GM12878 (cell line): Measurements from ENCODE around the gene LIG3. TPM values are rescaled to one million over a fixed set of nuclear protein-coding genes. Genes with fewer than 3 reads are reported as not detected.
A peak's percentile ranks its signal among the peaks of the same experiment; 100 is the strongest.

Experiments
- BCL3 ChIP-seq: IDR thresholded peaks from 2 replicates; pipeline ENCODE4 v1.6.1; 2011; ENCODE audit warnings: borderline replicate concordance, low read depth, mild to moderate bottlenecking, moderate library complexity, low read length; ENCODE audit not compliant: insufficient read depth, poor library complexity, severe bottlenecking
- CHD1 ChIP-seq: IDR thresholded peaks from 2 replicates; pipeline ENCODE4 v1.6.1; 2012; ENCODE audit warnings: low read depth, low read length, improper control_type of control experiment
- CREM ChIP-seq: IDR thresholded peaks from 2 replicates; pipeline ENCODE4 v1.6.1; 2014; ENCODE audit warnings: antibody characterized with exemption, low read depth
- FOS ChIP-seq: IDR thresholded peaks from 3 replicates; pipeline ENCODE4 v1.6.1; 2011; ENCODE audit warnings: borderline replicate concordance; ENCODE audit not compliant: insufficient read length; ENCODE audit errors: extremely low read depth
- FOXK2 ChIP-seq: fragments of 450-650 bp; IDR thresholded peaks from 2 replicates; pipeline ENCODE4 v1.6.1; 2017; ENCODE audit warnings: mild to moderate bottlenecking, moderate library complexity
- GABPA ChIP-seq: IDR thresholded peaks from 2 replicates; pipeline ENCODE4 v1.6.1; 2014; ENCODE audit warnings: antibody characterized with exemption, low read depth, mild to moderate bottlenecking, inconsistent platforms
- HDAC2 ChIP-seq: fragments of 200-600 bp; sonication (generic); IDR thresholded peaks from 2 replicates; pipeline ENCODE4 v1.6.1; 2017
- HDGF ChIP-seq: fragments of 450-650 bp; IDR thresholded peaks from 2 replicates; pipeline ENCODE4 v1.6.1; 2016; ENCODE audit warnings: antibody characterized with exemption
- NFXL1 ChIP-seq: fragments of 450-650 bp; IDR thresholded peaks from 2 replicates; pipeline ENCODE4 v1.6.1; 2017; ENCODE audit warnings: antibody characterized with exemption, mild to moderate bottlenecking, borderline replicate concordance
- NKRF ChIP-seq: fragments of 450-650 bp; conservative IDR thresholded peaks from 2 replicates; pipeline ENCODE4 v1.6.1; 2017; ENCODE audit warnings: mild to moderate bottlenecking, moderate library complexity
- NR2F1 ChIP-seq: fragments of 450-650 bp; conservative IDR thresholded peaks from 2 replicates; pipeline ENCODE4 v1.6.1; 2017; ENCODE audit warnings: mild to moderate bottlenecking
- NRF1 ChIP-seq: conservative IDR thresholded peaks from 2 replicates; pipeline ENCODE4 v1.6.1; 2011; ENCODE audit warnings: mild to moderate bottlenecking, low read depth, low read length, improper control_type of control experiment
- POLR2AphosphoS5 ChIP-seq: IDR thresholded peaks from 2 replicates; pipeline ENCODE4 v1.6.1; 2011; ENCODE audit warnings: mild to moderate bottlenecking, low read length, inconsistent platforms
- RAD51 ChIP-seq: fragments of 450-650 bp; IDR thresholded peaks from 2 replicates; pipeline ENCODE4 v1.6.1; 2016; ENCODE audit warnings: moderate library complexity, mild to moderate bottlenecking, inconsistent platforms
- RB1 ChIP-seq: fragments of 450-650 bp; formaldehyde crosslinking; IDR thresholded peaks from 2 replicates; pipeline ENCODE4 v1.6.1; 2017; ENCODE audit warnings: mild to moderate bottlenecking, borderline replicate concordance
- RFX5 ChIP-seq: IDR thresholded peaks from 2 replicates; pipeline ENCODE4 v1.6.1; 2011; ENCODE audit warnings: low read depth, low read length, improper control_type of control experiment
- TCF3 ChIP-seq: IDR thresholded peaks from 2 replicates; pipeline ENCODE4 v1.6.1; 2012; ENCODE audit warnings: low read depth, mild to moderate bottlenecking, low read length, borderline replicate concordance; ENCODE audit not compliant: insufficient read depth
- YY1 ChIP-seq: IDR thresholded peaks from 2 replicates; pipeline ENCODE4 v1.6.1; 2011; ENCODE audit warnings: low read depth, mild to moderate bottlenecking, low read length
- ZSCAN29 ChIP-seq: fragments of 450-650 bp; IDR thresholded peaks from 2 replicates; pipeline ENCODE4 v1.6.1; 2017; ENCODE audit warnings: mild to moderate bottlenecking, moderate library complexity
- polyA plus RNA-seq, 11 experiments: library from polyadenylated mRNA; depleted of rRNA in 4 of 11; unstranded in 6 of 11; stranded (reverse) in 5 of 11; fragments of >200 nt; fragmentation: Nextera tagmentation in 4 of 11; fragmentation: Illumina TruSeq in 1 of 11; extraction: Ambion mirVana in 4 of 11; extraction: Trizol in 1 of 11; gene quantifications; 1 replicate in 1 of 11; 2 replicates in 10 of 11; pipeline versions ENCODE4 v1.2.1 to v1.2.3, GENCODE V29; 2011 to 2016; ENCODE audit warnings: inconsistent platforms in 2 of 11, missing spikeins in 2 of 11, low read depth in 1 of 11
- total RNA-seq, 4 experiments: library from RNA; depleted of rRNA in 3 of 4; stranded (reverse); fragments of >200 nt in 3 of 4; fragmentation: Illumina TruSeq in 1 of 4; extraction: Trizol in 1 of 4; gene quantifications; 2 replicates each; pipeline versions ENCODE4 v1.2.1 to v1.2.3, GENCODE V29; 2013 to 2021
- TF ChIP-seq, protein P1 (sequence below): fragments of 150-350 bp; IDR thresholded peaks from 2 replicates; pipeline ENCODE4 v1.6.1; 2014; ENCODE audit warnings: mild to moderate bottlenecking, low read depth, low read length
- TF ChIP-seq, protein P2 (sequence below): fragments of 450-650 bp; IDR thresholded peaks from 2 replicates; pipeline ENCODE4 v1.6.1; 2017; ENCODE audit warnings: borderline replicate concordance
- TF ChIP-seq, protein P3 (sequence below): fragments of 450-650 bp; IDR thresholded peaks from 2 replicates; pipeline ENCODE4 v1.6.1; 2016; ENCODE audit warnings: mild to moderate bottlenecking

Gene LIG3
- total and polyA plus RNA-seq, 10 of the 15 experiments (the other 5 are each of a cell fraction or from before 2014, with no cell fraction given): 6.5 to 45.4 (median 31.0) TPM

DNA sequence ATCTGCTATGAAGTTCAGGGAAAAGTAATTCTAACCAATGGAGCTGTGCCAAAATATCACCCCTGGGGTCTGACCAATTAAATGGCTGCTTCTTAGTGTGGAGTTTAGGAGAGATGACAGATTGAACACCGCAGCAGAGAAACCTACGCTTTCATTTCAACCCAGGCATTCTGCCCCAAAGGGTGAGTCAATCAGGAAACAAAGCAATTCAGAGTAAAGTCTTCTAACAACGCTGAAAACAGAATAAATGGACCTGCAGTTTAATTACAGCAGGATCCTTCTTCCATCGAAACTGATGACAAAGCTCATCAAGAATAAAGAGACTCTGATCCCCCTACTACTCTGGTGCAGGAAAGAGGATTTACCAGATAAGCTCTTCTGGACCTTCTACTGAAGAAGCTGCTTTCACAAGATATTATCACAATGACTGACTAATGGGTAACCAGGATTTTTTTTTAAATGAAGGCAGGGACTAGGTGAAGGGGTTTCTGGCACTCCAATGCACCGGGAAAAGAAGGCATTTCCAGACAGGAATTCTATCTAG, 66.5 kb downstream of the LIG3 start (continued):
- TF ChIP-seq, protein P1, sequence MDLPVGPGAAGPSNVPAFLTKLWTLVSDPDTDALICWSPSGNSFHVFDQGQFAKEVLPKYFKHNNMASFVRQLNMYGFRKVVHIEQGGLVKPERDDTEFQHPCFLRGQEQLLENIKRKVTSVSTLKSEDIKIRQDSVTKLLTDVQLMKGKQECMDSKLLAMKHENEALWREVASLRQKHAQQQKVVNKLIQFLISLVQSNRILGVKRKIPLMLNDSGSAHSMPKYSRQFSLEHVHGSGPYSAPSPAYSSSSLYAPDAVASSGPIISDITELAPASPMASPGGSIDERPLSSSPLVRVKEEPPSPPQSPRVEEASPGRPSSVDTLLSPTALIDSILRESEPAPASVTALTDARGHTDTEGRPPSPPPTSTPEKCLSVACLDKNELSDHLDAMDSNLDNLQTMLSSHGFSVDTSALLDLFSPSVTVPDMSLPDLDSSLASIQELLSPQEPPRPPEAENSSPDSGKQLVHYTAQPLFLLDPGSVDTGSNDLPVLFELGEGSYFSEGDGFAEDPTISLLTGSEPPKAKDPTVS: no peak
- TF ChIP-seq RB1 (no peak), NRF1 (no peak), CHD1 (no peak), BCL3 (no peak), POLR2AphosphoS5 (peak; percentile 91), HDAC2 (no peak), FOS (peak; percentile 9), YY1 (0 out of 2 replicates have a peak, but pooled peaks have one; percentile 36), CREM (no peak), NR2F1 (no peak), RAD51 (no peak), ZSCAN29 (no peak), FOXK2 (no peak), HDGF (no peak), NFXL1 (no peak), NKRF (no peak), GABPA (no peak), RFX5 (no peak), TCF3 (no peak)
- TF ChIP-seq, protein P2, sequence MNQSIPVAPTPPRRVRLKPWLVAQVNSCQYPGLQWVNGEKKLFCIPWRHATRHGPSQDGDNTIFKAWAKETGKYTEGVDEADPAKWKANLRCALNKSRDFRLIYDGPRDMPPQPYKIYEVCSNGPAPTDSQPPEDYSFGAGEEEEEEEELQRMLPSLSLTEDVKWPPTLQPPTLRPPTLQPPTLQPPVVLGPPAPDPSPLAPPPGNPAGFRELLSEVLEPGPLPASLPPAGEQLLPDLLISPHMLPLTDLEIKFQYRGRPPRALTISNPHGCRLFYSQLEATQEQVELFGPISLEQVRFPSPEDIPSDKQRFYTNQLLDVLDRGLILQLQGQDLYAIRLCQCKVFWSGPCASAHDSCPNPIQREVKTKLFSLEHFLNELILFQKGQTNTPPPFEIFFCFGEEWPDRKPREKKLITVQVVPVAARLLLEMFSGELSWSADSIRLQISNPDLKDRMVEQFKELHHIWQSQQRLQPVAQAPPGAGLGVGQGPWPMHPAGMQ: no peak
- TF ChIP-seq, protein P3, sequence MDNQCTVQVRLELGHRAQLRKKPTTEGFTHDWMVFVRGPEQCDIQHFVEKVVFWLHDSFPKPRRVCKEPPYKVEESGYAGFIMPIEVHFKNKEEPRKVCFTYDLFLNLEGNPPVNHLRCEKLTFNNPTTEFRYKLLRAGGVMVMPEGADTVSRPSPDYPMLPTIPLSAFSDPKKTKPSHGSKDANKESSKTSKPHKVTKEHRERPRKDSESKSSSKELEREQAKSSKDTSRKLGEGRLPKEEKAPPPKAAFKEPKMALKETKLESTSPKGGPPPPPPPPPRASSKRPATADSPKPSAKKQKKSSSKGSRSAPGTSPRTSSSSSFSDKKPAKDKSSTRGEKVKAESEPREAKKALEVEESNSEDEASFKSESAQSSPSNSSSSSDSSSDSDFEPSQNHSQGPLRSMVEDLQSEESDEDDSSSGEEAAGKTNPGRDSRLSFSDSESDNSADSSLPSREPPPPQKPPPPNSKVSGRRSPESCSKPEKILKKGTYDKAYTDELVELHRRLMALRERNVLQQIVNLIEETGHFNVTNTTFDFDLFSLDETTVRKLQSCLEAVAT: peak; percentile 20; the same call in 1 of the 2 replicates
